SU-DHL-6 (cell line): Measurements from ENCODE around the gene GRIK4.

Experiments
- H2AFZ ChIP-seq: fragments of 200-600 bp; sonication (generic); 2 replicates; pipeline ENCODE4 v1.6.1; 2014; ENCODE audit warnings: low read depth, mild to moderate bottlenecking, moderate library complexity, mixed read lengths, antibody characterized with exemption, low read length; ENCODE audit not compliant: severe bottlenecking
- H3F3A ChIP-seq: fragments of 200-600 bp; shearing (Covaris generic); 2 replicates; pipeline ENCODE4 v1.6.0; 2016; ENCODE audit warnings: antibody characterized with exemption, mild to moderate bottlenecking; ENCODE audit not compliant: insufficient read depth
- H3K27ac ChIP-seq: fragments of 200-600 bp; sonication (generic); 2 replicates; pipeline ENCODE4 v1.5.1; 2016; ENCODE audit warnings: low read depth, mild to moderate bottlenecking, low read length, moderate library complexity, mixed read lengths
- H3K27me3 ChIP-seq: fragments of 200-600 bp; sonication (generic), shearing (Covaris generic); 2 replicates; pipeline ENCODE4 v1.6.0; 2014; ENCODE audit warnings: mild to moderate bottlenecking, low read length
- H3K36me3 ChIP-seq: fragments of 200-600 bp; sonication (generic); 2 replicates; pipeline ENCODE4 v1.6.1; 2014; ENCODE audit warnings: mild to moderate bottlenecking, low read length, mixed read lengths
- H3K4me2 ChIP-seq: fragments of 300-600, 200-600 bp; shearing (Covaris generic), sonication (generic); 2 replicates; pipeline ENCODE4 v1.6.0; 2014; ENCODE audit warnings: low read length, low read depth, mild to moderate bottlenecking; ENCODE audit not compliant: poor library complexity, severe bottlenecking
- H3K4me3 ChIP-seq: fragments of 200-600 bp; sonication (generic); 2 replicates; pipeline ENCODE4 v1.5.1; 2014; ENCODE audit warnings: antibody characterized with exemption, low read length, mild to moderate bottlenecking, mixed read lengths; ENCODE audit not compliant: insufficient read depth, poor library complexity, severe bottlenecking
- H3K79me2 ChIP-seq: fragments of 200-600 bp; sonication (generic); 2 replicates; pipeline ENCODE4 v1.6.1; 2014; ENCODE audit warnings: mild to moderate bottlenecking, low read length, moderate library complexity; ENCODE audit not compliant: insufficient read depth
- H3K9ac ChIP-seq: fragments of 200-600 bp; sonication (generic); 2 replicates; pipeline ENCODE4 v1.7.0; 2014; ENCODE audit warnings: mild to moderate bottlenecking, low read length
- H3K9me2 ChIP-seq: fragments of 200-600 bp; sonication (generic); replicated peaks from 2 replicates; pipeline ENCODE4 v1.6.1; 2014; ENCODE audit warnings: low read length; ENCODE audit not compliant: insufficient read depth
- H3K9me3 ChIP-seq: fragments of 200-600 bp; sonication (generic); 2 replicates; pipeline ENCODE4 v1.6.1; 2014; ENCODE audit warnings: low read length, mixed read lengths; ENCODE audit not compliant: insufficient read depth
- H4K20me1 ChIP-seq: fragments of 200-600 bp; sonication (generic); 2 replicates; pipeline ENCODE4 v1.6.1; 2014; ENCODE audit warnings: low read depth, mild to moderate bottlenecking, antibody characterized with exemption, low read length, moderate library complexity, mixed read lengths
- CTCF ChIP-seq: fragments of 200-600 bp; sonication (generic); IDR thresholded peaks from one replicate; pipeline ENCODE4 v1.5.1; 2017; ENCODE audit warnings: antibody characterized with exemption, mild to moderate bottlenecking, low read length, moderate library complexity; ENCODE audit not compliant: insufficient read depth, poor library complexity, severe bottlenecking
- EZH2phosphoT487 ChIP-seq: fragments of 200-600 bp; sonication (generic), shearing (Covaris generic); conservative IDR thresholded peaks from 2 replicates; pipeline ENCODE4 v1.6.1; 2018; ENCODE audit warnings: mild to moderate bottlenecking, antibody characterized with exemption, low read length, moderate library complexity, mixed read lengths

The GRIK4 gene

GRCh38 chr11:120919045-120919444 is 407.5 kb downstream of the GRIK4 start:
- Histone ChIP-seq H3K4me2 (no peak overlapping the region), H3F3A (no peaks in the 10 kb centered on the region), H3K36me3 (no peaks in the 10 kb centered on the region), H3K9me2 (no peaks in the 10 kb centered on the region), H2AFZ (no peak overlapping the region), H3K9me3 (no peaks in the 10 kb centered on the region), H3K4me3 (no peak overlapping the region), H3K27me3 (no peaks in the 10 kb centered on the region), H3K9ac (no peak overlapping the region), H3K27ac (no peak overlapping the region), H3K79me2 (no peaks in the 10 kb centered on the region), H4K20me1 (no peaks in the 10 kb centered on the region)
- TF ChIP-seq CTCF (no peak), EZH2phosphoT487 (no peak)

- Histone ChIP-seq H3K27ac (no peak overlapping the region), H3K27me3 (no peaks in the 10 kb centered on the region), H3K4me3 (no peak overlapping the region), H3K9me2 (no peaks in the 10 kb centered on the region), H3K9ac (no peak overlapping the region), H3F3A (no peaks in the 10 kb centered on the region), H4K20me1 (no peaks in the 10 kb centered on the region), H3K36me3 (no peaks in the 10 kb centered on the region), H2AFZ (no peak overlapping the region), H3K79me2 (no peaks in the 10 kb centered on the region), H3K4me2 (no peak overlapping the region), H3K9me3 (no peaks in the 10 kb centered on the region)
- TF ChIP-seq CTCF (no peak), EZH2phosphoT487 (no peak)
Measured at GRCh38 chr11:120919566-120919965, 408.0 kb downstream of the GRIK4 start.

- Histone ChIP-seq H3K4me2 (no peak overlapping the region), H3K79me2 (no peaks in the 10 kb centered on the region), H3K9ac (no peak overlapping the region), H3K9me2 (no peaks in the 10 kb centered on the region), H3K9me3 (no peaks in the 10 kb centered on the region), H3K27me3 (no peaks in the 10 kb centered on the region), H4K20me1 (no peaks in the 10 kb centered on the region), H3K36me3 (no peaks in the 10 kb centered on the region), H2AFZ (no peak overlapping the region), H3F3A (no peaks in the 10 kb centered on the region), H3K27ac (no peak overlapping the region), H3K4me3 (no peak overlapping the region)
- TF ChIP-seq EZH2phosphoT487 (no peak), CTCF (no peak)
Measured at GRCh38 chr11:120923866-120924508, 412.4 kb downstream of the GRIK4 start.
